Measurements from ENCODE around the gene GABRE. TPM values are rescaled to one million over a fixed set of nuclear protein-coding genes. Genes with fewer than 3 reads are reported as not detected.

Gene GABRE
- 13.5 TPM for total RNA-seq

DNA sequence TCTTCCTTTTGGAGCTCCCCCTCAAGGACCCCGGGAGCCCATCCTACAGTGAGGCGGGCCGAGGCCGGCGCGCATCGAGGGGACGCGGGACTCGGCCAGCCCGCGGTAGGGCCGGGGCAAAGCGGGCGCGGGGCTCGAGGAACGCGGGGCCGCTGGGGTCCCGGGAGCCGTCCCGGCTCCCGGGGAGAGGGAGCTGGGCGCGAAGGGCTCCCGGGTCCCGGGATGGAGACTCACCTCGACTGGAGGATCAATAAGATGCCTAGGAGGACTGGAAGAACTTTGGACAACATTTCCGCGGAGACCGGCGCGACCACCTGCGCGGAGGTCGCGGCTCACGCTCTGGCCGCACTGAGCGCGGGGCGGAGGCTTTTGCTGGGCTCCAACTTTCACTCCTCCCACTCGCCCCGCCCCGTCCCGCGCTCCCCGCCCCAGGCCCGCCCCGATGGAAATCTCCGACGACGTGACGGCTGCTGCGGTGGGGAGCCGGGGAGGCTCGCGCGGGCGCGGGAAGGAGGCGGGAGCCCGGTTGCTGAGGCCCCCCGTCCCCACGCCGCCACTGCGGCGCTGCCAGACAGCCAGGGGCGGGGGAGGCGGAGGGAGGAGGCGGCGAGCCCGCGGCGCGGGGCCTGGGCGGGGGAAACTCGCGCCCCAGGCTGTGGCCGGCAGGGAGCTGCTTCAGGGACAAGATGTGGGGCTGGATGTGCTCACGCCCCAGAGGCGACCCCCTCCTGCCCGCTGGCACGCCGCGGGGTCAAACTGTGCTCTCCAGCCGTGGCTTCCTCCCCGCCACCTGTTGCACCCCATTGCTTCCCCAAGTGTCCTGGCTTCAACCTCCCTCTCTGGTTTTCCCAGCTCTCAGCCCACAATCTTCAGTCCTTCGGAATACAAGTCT, at the start of gene GABRE:
TSS of gene GABRE (minus strand) at position 341 of the 892 bp plus-strand sequence. CDS start at position 290, 51 bp downstream.
- Histone ChIP-seq H3K4me1 (no peaks in the 10 kb centered on the region), H3K36me3 (no peaks in the 10 kb centered on the region), H3K27ac (peak within 1 kb of the TSS; percentile 73 to 79), H3K9me3 (no peaks in the 10 kb centered on the region), H3K27me3 (no peaks in the 10 kb centered on the region), H3K4me3 (peak within 1 kb of the TSS; percentile 53 to 84)
- DNase-seq (ENCODE audit: low spot score in 2 of 2) = peak in 1 of 2 donors; percentile 76
- intact Hi-C loops (cut with DNase I) = loop anchor here (5.0 to 10.0 kb wide), 2 partner anchors 577 to 860 kb away; partner anchors contain the start of genes CETN2, NSDHL and VMA21
- TF ChIP-seq, protein P1, sequence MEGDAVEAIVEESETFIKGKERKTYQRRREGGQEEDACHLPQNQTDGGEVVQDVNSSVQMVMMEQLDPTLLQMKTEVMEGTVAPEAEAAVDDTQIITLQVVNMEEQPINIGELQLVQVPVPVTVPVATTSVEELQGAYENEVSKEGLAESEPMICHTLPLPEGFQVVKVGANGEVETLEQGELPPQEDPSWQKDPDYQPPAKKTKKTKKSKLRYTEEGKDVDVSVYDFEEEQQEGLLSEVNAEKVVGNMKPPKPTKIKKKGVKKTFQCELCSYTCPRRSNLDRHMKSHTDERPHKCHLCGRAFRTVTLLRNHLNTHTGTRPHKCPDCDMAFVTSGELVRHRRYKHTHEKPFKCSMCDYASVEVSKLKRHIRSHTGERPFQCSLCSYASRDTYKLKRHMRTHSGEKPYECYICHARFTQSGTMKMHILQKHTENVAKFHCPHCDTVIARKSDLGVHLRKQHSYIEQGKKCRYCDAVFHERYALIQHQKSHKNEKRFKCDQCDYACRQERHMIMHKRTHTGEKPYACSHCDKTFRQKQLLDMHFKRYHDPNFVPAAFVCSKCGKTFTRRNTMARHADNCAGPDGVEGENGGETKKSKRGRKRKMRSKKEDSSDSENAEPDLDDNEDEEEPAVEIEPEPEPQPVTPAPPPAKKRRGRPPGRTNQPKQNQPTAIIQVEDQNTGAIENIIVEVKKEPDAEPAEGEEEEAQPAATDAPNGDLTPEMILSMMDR (IDR thresholded peaks at IDR 0.05) = no peak

DNA sequence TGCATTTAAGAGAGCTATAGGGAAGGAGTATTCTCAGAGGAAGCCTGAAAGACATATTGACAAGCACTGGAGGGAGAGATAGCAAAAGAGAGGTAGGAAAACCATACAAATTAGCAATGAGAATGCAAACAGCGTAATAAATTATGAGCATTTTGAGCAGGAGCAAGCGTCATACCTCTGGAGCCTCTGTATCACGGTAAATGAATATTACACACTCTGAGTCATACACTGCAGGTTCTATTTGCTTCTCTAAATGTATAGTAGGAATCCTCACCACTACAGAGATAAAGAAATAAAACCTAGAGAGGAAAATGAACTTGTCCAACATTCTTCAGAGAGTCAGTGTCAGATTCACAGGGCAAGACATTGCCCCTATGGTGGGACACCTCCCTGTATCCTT, 46.4 kb upstream of the GABRE start:
- Histone ChIP-seq H3K27me3 (no peaks in the 10 kb centered on the region), H3K9me3 (no peaks in the 10 kb centered on the region), H3K27ac (no peak overlapping the region), H3K36me3 (no peaks in the 10 kb centered on the region), H3K4me1 (no peaks in the 10 kb centered on the region), H3K4me3 (no peak overlapping the region)
- TF ChIP-seq, protein P1 (IDR thresholded peaks at IDR 0.05) = no peak
- intact Hi-C loops (cut with DNase I) = no loop called here
- no peak for DNase-seq (ENCODE audit: low spot score in 2 of 2)

DNA sequence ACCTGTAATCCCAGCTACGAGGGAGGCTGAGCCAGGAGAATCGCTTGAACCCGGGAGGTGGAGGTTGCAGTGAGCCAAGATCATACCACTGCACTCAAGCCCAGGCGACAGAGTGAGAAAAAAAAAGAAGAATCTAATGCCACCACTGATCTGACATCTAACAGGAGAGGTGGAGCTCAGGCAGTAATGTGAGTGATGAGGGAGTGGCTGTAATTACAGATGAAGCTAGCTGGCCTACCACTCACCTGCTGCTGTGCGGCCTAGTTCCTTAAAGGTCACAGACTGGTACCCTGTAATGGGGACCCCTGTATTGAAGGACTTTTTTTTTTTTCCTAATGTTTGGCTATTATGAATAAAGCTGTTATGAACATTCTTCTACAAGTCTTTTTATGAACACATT, 25.3 kb upstream of the GABRE start:
- Histone ChIP-seq H3K4me1 (no peaks in the 10 kb centered on the region), H3K27ac (no peak overlapping the region), H3K4me3 (no peak overlapping the region), H3K9me3 (no peaks in the 10 kb centered on the region), H3K27me3 (no peaks in the 10 kb centered on the region), H3K36me3 (no peaks in the 10 kb centered on the region)
- DNase-seq (ENCODE audit: low spot score in 2 of 2) = no peak
- TF ChIP-seq, protein P1 (IDR thresholded peaks at IDR 0.05) = no peak
- intact Hi-C loops (cut with DNase I) = no loop called here

- Histone ChIP-seq H3K4me3 (no peak overlapping the region), H3K27ac (no peak overlapping the region), H3K4me1 (no peaks in the 10 kb centered on the region), H3K36me3 (no peaks in the 10 kb centered on the region), H3K9me3 (no peaks in the 10 kb centered on the region), H3K27me3 (no peaks in the 10 kb centered on the region)
- TF ChIP-seq, protein P1 (IDR thresholded peaks at IDR 0.05) = no peak
- no peak for DNase-seq (ENCODE audit: low spot score in 2 of 2)
- intact Hi-C loops (cut with DNase I) = no loop called here
Observed at GRCh38 chrX:151997539-151997938, 23.1 kb upstream of the GABRE start.

GRCh38 chrX:151996347-151996746, 21.9 kb upstream of the GABRE start:
- DNase-seq (ENCODE audit: low spot score in 2 of 2) = no peak
- TF ChIP-seq, protein P1 (IDR thresholded peaks at IDR 0.05) = no peak
- H3K4me3 ChIP-seq = no peak overlapping the region
- H3K27me3 ChIP-seq = no peaks in the 10 kb centered on the region
- H3K27ac ChIP-seq = no peak overlapping the region
- no peaks in the 10 kb centered on the region for H3K4me1 ChIP-seq
- no peaks in the 10 kb centered on the region for H3K9me3 ChIP-seq
- intact Hi-C loops (cut with DNase I) = no loop called here
- no peaks in the 10 kb centered on the region for H3K36me3 ChIP-seq
